HG03280 (cell line): ENCODE data around the gene RNASE9.
"Not testable (repeated sequence)": the region's sequence is repeated elsewhere in the genome, so short reads cannot be mapped to it uniquely, and the experiment has no call there.

Source experiments
- ATAC-seq: cut with Tn5 transposase; IDR thresholded peaks from one replicate; pipeline ENCODE4 v1.9.1; 2021; ENCODE audit warnings: mild to moderate bottlenecking, moderate library complexity; ENCODE audit not compliant: unreplicated experiment

Gene RNASE9

DNA sequence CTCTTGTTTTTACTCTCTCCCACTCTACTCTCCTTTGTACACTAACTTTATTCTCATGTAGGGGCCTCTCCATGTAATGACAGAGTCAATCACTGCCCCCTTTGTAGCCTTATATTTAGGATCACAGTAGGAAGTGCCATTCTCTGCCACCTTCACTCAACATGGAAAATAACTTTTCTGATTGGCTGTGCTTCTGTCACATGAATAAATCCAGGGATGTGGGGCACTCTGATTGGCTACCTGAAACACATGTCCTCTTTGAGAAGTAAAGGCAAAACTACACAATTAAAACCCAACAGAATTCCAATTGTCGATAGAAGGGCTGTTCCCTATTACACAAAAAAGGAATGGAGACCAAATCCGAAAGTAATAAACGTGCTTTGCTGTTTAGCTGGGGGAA is at the start of gene RNASE9:
Gene RNASE9, minus strand, starts transcription at position 87 of the 400 bp plus-strand sequence.
- ATAC-seq: no peak

GRCh38 chr14:20610002-20610765 is 49.3 kb upstream of the RNASE9 start:
- peak; percentile 16 for ATAC-seq

GRCh38 chr14:20609215-20610001 is 48.6 kb upstream of the RNASE9 start:
- ATAC-seq: peak; percentile 19

DNA sequence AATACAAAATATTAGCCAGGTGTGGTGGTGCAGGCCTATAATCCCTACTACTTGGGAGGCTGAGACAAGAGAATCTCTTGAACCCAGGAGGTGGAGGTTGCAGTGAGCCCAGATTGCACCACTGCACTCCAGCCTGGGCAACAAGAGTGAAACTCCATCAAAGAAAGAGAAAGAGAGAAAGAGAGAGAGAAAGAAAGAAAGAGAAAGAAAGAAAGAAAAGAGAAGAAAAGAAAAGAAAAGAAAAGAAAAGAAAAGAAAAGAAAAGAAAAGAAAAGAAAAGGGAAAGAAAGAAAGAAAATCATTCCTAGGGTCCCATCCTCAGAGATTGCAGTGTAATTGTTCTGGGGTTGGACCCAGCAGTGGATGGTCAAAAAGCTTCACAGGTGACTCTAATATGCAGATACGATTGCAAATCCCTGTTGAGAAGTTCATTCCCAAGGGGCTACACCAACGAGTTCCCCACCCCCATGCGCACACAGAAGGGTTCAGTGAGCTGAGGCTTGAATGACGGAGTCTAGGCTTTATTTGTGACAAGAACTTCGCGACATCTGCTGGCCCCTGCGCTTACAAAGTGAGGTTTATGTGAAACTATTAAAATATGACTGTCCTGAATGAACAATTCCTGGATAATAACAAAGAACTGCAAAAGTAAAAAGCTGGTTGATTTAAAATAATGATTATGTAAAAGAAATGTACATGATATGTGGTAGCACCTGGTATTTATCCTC is 47.7 kb upstream of the RNASE9 start:
- no peak for ATAC-seq

DNA sequence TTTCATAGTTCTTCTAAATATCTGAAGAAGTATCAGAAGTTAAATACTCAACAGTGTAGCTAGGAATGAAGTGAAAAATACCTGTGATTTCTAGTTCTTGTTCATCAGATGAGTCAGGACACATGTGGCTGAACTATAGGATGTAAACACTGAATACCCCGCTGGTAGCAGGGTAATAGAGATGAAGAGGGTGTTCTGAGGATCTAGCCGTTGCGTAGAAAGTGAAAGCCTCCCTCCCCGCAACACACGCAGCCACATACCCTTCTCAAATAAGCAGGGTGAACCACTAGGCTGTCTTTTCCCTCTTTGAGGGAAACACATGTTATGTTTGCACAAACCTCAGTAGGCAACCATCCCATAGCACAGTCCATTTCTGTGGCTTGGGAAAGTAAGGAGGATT is 46.8 kb upstream of the RNASE9 start:
- no peak for ATAC-seq

- no peak for ATAC-seq
These were observed 46.0 kb upstream of the RNASE9 start for GRCh38 chr14:20606902-20607242.

- no peak for ATAC-seq
These were observed 45.5 kb upstream of the RNASE9 start for GRCh38 chr14:20606190-20606901.

- no peak for ATAC-seq
These were observed 43.2 kb upstream of the RNASE9 start for GRCh38 chr14:20603813-20604690.

DNA sequence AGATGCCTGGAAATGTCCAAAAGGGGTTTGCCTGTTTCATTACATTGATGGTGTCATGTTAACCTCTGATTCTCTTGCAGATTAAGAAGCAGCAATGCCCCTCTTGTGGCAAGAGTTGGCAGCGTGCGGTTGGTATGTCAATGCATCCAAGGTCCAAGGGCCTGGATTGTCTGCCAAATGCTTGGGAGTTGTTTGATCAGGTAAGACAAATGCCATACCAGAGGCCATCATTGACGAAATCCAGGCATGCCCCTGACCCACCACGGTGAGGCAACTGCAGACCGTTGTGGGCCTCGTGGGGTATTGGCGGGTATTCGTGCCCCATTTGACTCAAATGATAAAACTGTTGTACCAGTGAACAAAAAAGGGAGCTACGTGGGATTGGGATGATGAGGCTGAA is 41.7 kb upstream of the RNASE9 start:
- no peak for ATAC-seq

DNA sequence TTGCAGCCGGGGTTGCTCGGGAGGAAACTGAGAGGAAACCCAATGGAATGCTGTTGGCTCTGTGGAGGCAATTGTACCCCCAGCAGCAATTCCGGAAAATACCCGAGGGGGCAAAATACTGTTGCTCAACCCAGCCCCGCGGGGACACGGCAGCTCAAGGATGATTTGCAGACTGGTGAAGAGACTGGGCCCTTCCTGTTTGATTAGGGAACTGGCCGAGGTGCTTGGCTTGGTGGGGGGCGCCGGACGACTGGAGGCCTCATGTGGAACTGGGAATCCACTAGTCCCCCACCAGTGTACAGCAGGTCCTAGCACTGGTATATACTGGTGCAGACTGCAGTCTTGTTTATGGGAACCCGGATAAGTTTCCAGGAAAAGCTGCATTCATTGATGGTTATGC is 40.7 kb upstream of the RNASE9 start:
- no peak for ATAC-seq

DNA sequence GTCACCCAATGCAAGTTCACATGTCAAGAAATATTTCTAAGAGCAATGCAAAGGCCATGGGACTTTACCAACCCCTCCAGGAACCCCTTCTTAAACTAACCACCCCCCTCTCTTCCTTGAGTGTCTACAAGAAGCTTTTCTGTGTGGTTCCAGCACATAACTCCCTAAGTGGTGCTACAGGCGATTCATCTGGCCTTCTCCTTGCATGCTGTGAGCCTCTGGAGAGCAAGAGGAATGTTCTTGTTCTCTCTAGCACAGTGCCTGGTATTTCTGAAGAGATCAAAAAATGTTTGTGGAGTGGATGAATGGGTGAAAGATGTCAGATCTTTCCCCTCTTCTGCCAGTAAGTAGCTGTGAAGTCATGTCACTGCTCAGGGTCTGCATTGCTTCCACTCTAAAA is 36.3 kb upstream of the RNASE9 start:
- ATAC-seq: no peak

DNA sequence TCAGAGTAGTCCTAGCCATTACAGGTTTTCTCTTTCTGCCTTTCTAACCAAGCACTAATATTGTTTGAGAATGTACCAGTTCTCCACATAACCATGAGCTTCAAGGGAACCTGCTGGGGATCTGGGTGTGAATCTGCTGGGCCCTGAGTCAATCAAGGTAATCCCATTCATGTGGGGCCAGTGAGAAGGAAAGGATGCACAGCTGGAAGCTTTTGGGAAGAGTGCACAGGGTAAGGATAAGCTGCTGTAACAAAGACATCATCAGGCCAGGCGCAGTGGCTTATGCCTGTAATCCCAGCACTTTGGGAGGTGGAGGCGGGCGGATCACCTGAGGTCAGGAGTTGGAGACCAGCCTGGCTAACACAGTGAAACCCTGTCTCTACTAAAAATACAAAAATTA is 34.9 kb upstream of the RNASE9 start:
- ATAC-seq: not testable (repeated sequence)

GRCh38 chr14:20592574-20592973 is 31.7 kb upstream of the RNASE9 start:
- no peak for ATAC-seq

DNA sequence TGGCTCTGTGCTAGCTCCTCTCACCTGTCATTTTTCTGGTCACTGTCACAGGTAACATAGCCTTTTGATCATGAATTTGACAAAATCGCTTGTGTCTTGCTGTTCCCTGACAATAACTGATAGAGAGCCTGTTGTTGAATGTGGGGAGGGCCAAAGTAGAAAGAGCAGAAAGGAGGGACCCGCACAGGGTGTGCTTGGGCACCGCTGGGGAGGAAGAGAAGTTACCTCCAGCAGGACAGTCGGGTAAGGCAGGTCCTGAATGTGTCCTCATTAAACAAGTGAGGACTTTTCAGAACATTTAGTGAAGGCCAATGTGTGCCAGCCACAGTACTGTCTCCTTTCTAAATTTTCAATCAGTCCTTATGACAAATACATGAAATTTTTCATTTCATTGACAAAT is 30.4 kb upstream of the RNASE9 start, which contains the start of gene RNASE12:
Gene RNASE12, minus strand, starts transcription at position 142 of the 400 bp plus-strand sequence. CDS start 653 bp downstream, outside the sequence.
- no peak for ATAC-seq

DNA sequence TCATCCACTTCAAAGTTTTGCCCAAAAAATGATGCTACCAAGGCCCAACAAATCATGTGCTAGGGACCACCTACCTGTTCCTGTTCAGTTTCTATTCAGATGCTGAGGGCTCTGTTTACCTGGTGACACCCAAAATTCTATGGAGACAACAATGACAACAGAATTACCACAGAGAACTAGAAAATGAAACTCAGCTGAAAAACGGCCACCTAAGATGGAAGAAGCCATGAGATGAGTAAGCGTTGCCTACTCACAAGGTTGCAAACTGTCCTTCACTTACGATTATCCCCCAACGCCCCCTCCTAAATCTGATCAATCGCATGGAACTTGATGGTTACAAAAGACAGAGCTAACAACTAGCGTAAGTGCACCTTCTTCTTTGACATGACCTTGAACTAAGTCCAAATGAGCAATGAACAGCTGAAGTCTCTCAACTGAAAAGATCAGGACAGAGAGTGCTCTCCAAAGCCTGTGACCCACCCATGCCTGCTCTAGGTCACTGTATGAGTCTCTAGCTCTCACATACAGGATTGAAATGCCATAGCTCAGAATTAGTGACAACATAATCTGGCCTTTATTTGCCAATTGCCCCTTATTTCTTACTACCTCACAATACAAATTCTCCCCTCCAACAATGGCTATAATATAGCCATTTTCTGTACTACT is 26.8 kb upstream of the RNASE9 start, which contains the start of gene RNASE11:
Gene RNASE11, minus strand, starts transcription at position 513 of the 666 bp plus-strand sequence.
- ATAC-seq: no peak

DNA sequence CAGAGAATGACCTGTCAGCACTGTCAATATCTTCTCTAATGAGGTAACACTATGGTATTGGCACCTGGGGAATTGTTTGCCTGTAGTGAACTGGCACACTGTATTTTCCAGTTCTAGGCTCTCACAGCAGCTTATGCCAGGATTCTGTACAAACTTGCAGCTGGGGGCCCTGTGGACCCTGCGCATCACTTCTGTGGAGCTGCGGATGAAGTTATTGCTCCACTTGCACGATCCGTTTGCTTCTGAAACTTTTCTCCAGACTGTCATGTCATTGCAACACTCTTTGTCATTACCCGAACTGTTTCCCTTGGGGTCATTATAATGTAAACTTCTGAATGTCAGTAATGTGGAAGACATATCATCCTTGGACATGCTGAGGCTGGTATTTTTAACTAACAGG is 23.1 kb upstream of the RNASE9 start:
- no peak for ATAC-seq

- no peak for ATAC-seq
These were observed 22.3 kb upstream of the RNASE9 start for GRCh38 chr14:20583142-20583541.

GRCh38 chr14:20580242-20580641 is 19.4 kb upstream of the RNASE9 start:
- ATAC-seq: no peak

DNA sequence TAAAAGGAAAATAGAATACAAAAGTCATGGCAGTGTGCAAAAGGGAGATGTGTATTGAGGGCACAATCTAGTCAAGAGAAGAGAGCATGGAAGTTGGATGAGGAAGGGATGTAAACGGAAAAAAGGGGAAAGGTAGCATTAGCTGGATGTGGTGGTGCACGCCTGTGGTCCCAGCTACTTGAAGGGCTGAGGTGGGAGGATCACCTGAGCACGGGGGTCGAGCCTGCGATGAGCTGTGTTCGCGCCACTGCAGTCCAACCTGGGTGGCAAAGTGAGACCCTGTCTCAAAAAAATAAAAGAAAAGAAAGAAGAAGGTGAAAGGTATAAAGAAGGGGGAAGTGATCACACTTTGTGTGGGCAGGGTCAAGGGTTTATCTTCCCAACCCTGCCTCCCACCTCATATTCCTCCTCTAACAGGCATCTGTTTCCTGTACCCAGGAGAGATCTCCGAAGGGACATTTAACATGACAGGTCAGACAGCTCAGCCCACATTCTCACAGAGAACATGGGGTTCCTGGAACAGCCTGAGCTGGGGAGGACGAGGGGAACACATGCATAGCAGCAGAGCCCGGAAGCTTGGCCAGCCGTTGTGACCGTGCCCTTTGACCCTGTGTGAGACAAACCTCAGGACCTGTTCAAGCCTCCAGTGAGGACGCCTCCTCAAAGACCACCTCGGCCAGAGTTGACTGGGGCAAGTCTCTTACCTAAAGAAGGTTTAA is 18.1 kb upstream of the RNASE9 start:
- no peak for ATAC-seq
